SJCRH30 (cell line): ENCODE results near the gene PABPC1L2B. TPM values are rescaled to one million over a fixed set of nuclear protein-coding genes. Genes with fewer than 3 reads are reported as not detected.
"Not testable (repeated sequence)": the region's sequence is repeated elsewhere in the genome, so short reads cannot be mapped to it uniquely, and the experiment has no call there.

ENCODE experiments used
- DNase-seq, 2 experiments: peaks; one replicate each; pipeline ENCODE4 v3.0.0-alpha.2; 2015 to 2020
- H3K27ac ChIP-seq: fragments of 250-450 bp; sonication (Bioruptor Pico); 2 replicates; pipeline ENCODE4 v1.5.1; 2020; ENCODE audit warnings: mild to moderate bottlenecking, moderate library complexity
- H3K27me3 ChIP-seq: fragments of 250-450 bp; sonication (Bioruptor Pico); 2 replicates; pipeline ENCODE4 v1.5.1; 2020; ENCODE audit warnings: mild to moderate bottlenecking, moderate library complexity
- H3K36me3 ChIP-seq: fragments of 250-450 bp; sonication (Bioruptor Pico); 2 replicates; pipeline ENCODE4 v1.5.1; 2020; ENCODE audit warnings: mild to moderate bottlenecking, moderate library complexity
- H3K4me1 ChIP-seq: fragments of 250-450 bp; sonication (Bioruptor Pico); 2 replicates; pipeline ENCODE4 v1.5.1; 2020; ENCODE audit warnings: mild to moderate bottlenecking, moderate library complexity
- H3K4me3 ChIP-seq: fragments of 250-450 bp; sonication (Bioruptor Pico); 2 replicates; pipeline ENCODE4 v1.5.1; 2020; ENCODE audit warnings: mild to moderate bottlenecking, moderate library complexity
- H3K9me3 ChIP-seq: fragments of 250-450 bp; sonication (Bioruptor Pico); replicated peaks from 2 replicates; pipeline ENCODE4 v1.5.1; 2020; ENCODE audit warnings: mild to moderate bottlenecking, moderate library complexity
- total RNA-seq: library from RNA; depleted of rRNA; stranded (reverse); fragments of >200 nt; shearing (Covaris generic); gene quantifications from 2 replicates; pipeline ENCODE4 v1.2.3, GENCODE V29; 2014; rRNA removed

The PABPC1L2B gene
- not detected in 2 replicates for total RNA-seq

- H3K9me3 ChIP-seq, H3K4me1 ChIP-seq, H3K27ac ChIP-seq, H3K27me3 ChIP-seq, DNase-seq, H3K36me3 ChIP-seq, H3K4me3 ChIP-seq: not testable (repeated sequence)
These were observed at the start of gene PABPC1L2B for GRCh38 chrX:73002733-73003132. Gene PABPC1L2B (plus strand): TSS chrX:73002939. CDS start chrX:73003643, 704 bp downstream.

DNA sequence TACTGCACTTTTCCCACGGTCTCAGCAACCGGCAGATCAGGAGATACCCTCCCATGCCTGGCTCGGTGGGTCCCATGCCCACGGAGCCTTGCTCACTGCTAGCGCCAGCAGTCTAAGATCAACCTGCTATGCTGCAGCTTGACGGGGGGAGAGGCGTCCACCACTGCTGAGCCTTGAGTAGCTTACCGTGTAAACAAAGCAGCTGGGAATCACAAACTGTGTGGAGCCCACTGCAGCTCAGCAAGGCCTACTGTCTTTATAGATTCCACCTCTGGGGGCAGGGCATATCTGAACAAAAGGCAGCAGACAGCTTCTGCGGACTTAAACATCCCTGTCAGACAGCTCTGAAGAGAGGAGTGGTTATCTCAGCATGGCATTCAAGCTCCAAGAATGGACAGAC is 42.8 kb upstream of the PABPC1L2B start:
- not testable (repeated sequence) for H3K27ac ChIP-seq, H3K4me3 ChIP-seq, H3K27me3 ChIP-seq, DNase-seq, H3K36me3 ChIP-seq, H3K4me1 ChIP-seq, H3K9me3 ChIP-seq

GRCh38 chrX:72971859-72972258 is 30.9 kb upstream of the PABPC1L2B start:
- H3K9me3 ChIP-seq, result not testable (repeated sequence)

GRCh38 chrX:72974885-72975284 is 27.9 kb upstream of the PABPC1L2B start:
- H3K4me3 ChIP-seq, DNase-seq, H3K27ac ChIP-seq, H3K27me3 ChIP-seq, H3K9me3 ChIP-seq, H3K4me1 ChIP-seq, H3K36me3 ChIP-seq: not testable (repeated sequence)

More at GRCh38 chrX:72971859-72972258, 30.9 kb upstream of the PABPC1L2B start:
- H3K27me3 ChIP-seq, H3K27ac ChIP-seq, H3K4me3 ChIP-seq, DNase-seq, H3K4me1 ChIP-seq, H3K36me3 ChIP-seq: not testable (repeated sequence)

DNA sequence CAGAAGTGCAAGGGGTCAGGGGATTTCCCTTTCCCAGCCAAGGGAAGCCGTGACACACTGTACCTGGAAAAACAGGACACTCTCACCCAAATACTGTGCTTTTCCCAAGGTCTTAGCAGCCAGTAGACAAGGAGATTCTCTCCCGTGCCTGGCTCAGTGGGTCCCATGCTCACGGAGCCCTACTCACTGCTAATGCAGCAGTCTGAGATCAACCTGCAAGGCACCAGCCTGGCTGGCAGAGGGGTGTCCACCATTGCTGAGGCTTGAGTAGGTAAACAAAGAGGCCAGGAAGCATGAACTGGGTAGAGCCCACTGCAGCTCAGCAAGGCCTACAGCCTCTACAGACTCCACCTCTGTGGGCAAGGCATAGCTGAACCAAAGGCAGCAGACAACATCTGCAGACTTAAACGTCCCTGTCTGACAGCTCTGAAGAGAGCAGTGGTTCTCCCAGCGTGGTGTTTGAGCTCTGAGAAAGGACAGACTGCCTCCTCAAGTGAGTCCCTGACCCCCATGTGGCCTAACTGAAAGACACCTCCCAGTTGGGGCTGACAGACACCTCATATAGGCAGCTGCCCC is 21.8 kb upstream of the PABPC1L2B start:
- H3K9me3 ChIP-seq, H3K4me1 ChIP-seq, H3K36me3 ChIP-seq, H3K27ac ChIP-seq, H3K4me3 ChIP-seq, DNase-seq, H3K27me3 ChIP-seq: not testable (repeated sequence)

DNA sequence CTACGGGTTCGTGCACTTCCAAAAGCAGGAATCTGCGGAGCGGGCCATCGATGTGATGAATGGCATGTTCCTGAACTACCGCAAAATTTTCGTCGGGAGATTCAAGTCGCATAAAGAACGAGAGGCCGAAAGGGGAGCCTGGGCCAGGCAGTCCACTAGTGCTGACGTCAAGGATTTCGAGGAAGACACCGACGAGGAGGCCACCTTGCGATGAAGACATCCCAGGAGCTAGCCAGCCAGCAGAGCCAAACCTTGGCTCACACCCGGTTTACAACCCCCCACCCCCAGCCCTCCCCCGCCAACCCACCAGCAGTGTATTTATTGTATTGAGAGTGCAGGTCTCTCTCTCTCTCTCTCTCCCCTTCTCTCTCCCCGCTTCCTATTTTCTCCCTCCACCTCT is 1.3 kb downstream of the PABPC1L2B start:
- not testable (repeated sequence) for H3K4me1 ChIP-seq, H3K27me3 ChIP-seq, H3K4me3 ChIP-seq, H3K36me3 ChIP-seq, H3K9me3 ChIP-seq, H3K27ac ChIP-seq, DNase-seq

GRCh38 chrX:73021361-73022092 is 18.8 kb downstream of the PABPC1L2B start:
- DNase-seq, result no peak
- H3K4me1 ChIP-seq, result no peaks in the 10 kb centered on the region
- H3K9me3 ChIP-seq, result no peaks in the 10 kb centered on the region
- H3K27ac ChIP-seq, result no peak overlapping the region
- H3K36me3 ChIP-seq, result no peaks in the 10 kb centered on the region
- H3K27me3 ChIP-seq, result no peaks in the 10 kb centered on the region
- no peak overlapping the region for H3K4me3 ChIP-seq

GRCh38 chrX:73022093-73022445 is 19.3 kb downstream of the PABPC1L2B start:
- not testable (repeated sequence) for DNase-seq, H3K4me1 ChIP-seq, H3K9me3 ChIP-seq, H3K36me3 ChIP-seq, H3K27ac ChIP-seq, H3K4me3 ChIP-seq, H3K27me3 ChIP-seq

DNA sequence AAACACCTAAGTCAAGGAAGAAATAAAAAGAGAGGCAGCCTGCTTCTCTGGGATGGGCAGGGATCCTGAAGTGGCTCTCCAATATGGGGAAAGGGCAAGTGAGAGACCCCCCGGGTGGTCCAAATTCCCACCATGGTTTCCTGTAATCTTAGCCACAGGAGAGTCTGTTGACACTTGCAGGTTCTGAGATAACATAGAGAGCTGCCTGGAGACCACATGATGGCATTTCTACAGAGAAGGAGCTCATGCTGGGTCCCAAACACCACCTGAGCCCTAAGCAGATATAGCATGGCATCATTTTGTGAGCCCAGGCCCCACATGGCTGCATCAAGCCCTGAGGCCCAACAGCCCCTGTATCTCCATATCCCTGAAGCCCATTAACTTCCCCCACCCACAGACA is 26.1 kb downstream of the PABPC1L2B start:
- DNase-seq, result no peak

More for the DNA sequence above, 26.1 kb downstream of the PABPC1L2B start:
- no peaks in the 10 kb centered on the region for H3K36me3 ChIP-seq
- H3K4me3 ChIP-seq, result no peak overlapping the region
- H3K27ac ChIP-seq, result no peak overlapping the region
- no peaks in the 10 kb centered on the region for H3K4me1 ChIP-seq
- H3K27me3 ChIP-seq, result no peaks in the 10 kb centered on the region
- no peaks in the 10 kb centered on the region for H3K9me3 ChIP-seq

Other genes with a start within 250 kb of the PABPC1L2B start
- gene DMRTC1B, start 226.0 kb upstream of the PABPC1L2B start, total RNA-seq, result not detected in 2 replicates
- not detected in 2 replicates for gene FAM236B, start 220.3 kb upstream of the PABPC1L2B start, total RNA-seq
- not detected in 2 replicates for gene FAM236D, start 194.7 kb upstream of the PABPC1L2B start, total RNA-seq
- gene FAM236C, start 90.3 kb upstream of the PABPC1L2B start, total RNA-seq, result not detected in 2 replicates
- gene FAM236A, start 64.7 kb upstream of the PABPC1L2B start, total RNA-seq, result not detected in 2 replicates
- not detected in 2 replicates for gene DMRTC1, start 59.1 kb upstream of the PABPC1L2B start, total RNA-seq
- gene PABPC1L2A, start 76.6 kb downstream of the PABPC1L2B start, total RNA-seq, result not detected in 2 replicates
- not detected in 2 replicates for gene NAP1L2, start 211.9 kb downstream of the PABPC1L2B start, total RNA-seq